Measurements from ENCODE around the gene KLK5.

The KLK5 gene

DNA sequence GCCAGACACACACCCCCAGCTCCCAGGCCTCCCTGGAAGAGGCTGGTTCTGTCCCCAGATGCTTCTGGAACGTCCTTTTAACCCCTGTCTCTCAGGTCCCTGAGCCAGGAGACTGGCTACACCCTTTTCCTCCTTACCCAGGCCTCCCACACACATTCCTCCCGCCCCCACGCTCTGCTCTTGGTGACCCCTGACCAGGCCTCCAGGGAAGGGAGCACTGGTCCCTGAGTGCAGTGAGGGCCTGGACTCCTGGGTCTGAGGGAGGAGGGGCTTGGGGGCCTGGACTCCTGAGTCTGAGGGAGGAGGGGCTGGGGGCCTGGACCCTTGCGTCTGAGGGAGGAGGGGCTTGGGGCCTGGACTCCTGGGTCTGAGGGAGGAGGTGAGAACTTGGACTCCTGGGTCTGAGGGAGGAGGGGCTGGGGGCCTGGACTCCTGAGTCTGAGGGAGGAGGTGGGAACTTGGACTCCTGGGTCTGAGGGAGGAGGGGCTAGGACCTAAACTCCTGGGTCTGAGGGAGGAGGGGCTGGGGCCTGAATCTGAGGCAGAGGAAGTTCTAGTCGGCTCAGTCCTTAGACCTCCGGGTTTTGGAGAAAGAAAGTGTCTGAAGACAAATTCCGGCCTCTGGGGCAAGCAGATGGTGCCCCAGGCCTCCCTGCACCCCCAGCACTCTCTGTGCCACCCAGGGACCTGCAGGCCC lies 16.0 kb upstream of the KLK5 start:
- no peak for DNase-seq (ENCODE audit: low read depth)

DNA sequence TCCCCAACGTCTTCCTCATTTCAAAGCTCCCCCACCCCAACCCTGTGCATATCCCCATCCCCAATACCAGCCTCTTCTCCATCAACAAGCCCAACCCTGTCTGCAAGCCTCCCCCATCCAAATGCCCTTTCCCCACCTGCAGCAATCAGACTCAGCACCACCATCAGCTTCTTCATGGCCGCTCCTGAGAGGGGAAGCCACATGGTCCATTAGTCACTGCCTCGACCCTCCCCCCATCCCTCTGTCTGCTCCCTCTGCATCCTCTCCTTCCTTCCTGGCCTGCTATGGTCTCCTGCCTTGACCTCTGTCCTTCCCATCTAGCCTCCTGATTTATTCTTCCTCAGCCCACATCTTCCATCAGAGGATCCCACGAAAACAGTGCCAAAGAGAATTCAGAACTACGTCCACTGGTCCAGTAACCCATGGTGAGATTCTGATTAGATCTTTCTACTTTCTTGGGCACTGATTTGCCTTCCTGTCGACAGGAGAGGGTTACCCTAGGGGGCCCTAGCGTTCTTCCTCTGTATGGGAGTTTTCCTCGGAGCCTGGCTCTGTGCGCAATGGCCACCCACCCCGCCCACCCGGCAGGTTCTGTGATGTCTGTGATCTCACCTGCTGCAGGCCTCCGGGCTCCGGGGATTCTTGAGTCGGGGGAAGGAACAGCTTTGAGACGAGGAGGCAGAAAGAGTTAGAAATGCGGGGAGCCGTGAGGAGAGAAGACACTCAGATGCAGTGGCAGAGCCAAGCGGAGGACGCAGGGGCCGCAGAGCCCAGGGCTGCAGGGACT lies 15.3 kb upstream of the KLK5 start:
- DNase-seq (ENCODE audit: low read depth), result no peak

DNA sequence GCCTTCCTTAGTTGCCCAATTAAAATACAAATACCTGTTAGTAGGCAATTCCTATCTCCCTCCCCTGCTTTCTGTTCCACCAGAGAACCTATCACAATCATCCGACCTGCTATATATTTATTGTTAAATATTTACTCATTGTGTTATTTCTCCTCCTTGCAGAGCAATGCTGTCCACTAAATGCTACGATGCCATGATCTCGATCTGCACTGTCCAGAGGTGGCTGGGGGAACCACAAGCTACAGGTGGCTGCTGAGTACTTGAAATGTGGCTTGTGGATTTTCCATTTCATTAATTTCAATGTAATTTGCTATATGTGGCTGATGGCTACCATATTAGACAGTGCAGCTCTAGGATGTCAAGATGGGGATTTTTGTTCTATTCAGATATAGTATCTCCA lies 11.4 kb upstream of the KLK5 start:
- DNase-seq (ENCODE audit: low read depth), result no peak

DNA sequence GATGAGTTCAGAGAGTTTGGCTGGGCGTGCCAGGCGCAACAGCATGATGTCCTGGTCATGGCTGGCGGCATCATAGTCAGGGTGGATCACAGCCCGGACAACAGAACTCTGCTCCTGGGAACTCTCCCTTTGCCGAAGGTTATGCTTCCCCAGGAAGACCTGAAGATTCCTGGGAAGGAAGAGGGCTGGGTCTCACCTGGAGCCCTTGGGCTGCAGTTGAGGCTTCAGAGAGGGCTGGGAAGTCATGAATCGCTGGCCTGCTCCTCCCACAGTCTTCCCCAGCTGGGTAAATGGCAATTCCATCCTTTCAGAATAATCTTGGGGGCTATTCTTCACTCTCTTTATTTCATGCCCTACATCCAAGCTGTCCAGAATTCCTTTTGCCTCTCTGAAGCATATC lies 10.5 kb upstream of the KLK5 start:
- DNase-seq (ENCODE audit: low read depth), result no peak

DNA sequence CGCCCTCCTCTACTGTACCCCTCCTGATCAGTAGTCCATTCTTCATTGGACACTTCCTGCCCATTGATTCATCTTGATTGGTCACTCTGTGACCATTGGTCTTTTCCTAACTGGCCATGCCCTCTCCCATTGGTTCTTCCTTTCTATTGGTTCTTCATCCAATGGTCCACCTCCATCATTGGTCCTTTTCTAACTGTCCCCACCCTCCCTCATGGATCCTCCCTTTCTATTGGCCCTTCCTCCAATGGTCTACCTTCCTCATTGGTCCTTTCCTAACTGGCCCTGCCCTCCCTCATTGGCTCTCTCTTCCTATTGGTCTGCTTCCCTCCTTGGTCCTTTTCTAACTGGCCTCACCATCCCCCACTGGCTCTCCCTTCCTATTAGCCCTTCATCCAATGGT lies 9.4 kb upstream of the KLK5 start:
- no peak for DNase-seq (ENCODE audit: low read depth)

DNA sequence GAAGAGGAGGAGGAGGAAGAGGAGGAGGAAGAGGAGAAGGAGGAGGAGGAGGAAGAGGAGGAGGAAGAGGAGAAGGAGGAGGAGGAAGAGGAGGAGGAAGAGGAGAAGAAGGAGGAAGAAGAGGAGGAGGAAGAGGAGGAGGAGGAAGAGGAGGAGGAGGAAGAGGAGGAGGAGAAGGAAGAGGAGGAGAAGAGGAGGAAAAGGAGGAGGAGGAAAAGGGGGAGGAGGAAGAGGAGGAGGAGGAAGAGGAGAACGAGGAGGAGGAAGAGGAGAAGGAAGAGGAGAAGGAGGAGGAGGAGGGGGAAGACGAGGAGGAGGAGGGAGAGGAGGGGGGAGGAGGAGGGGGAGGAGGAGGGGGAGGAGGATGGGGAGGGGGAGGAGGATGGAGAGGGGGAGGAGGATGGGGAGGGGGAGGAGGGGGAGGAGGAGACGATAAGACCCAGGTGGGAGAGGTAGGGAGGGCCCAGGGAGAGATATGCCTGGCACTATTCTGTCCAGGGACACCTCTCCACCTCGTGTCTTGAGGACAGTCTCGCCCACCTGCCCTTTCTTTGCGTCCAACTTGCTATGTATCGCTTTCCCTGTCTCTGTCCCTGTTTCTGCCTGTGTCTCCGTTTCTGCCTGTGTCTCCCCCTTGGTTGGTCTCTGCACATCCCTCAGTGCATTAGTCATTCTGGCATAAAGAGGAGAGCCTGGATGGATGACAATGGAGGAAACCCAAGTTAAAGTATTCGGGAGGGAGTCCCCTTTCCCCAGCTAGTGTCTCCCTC lies 7.1 kb upstream of the KLK5 start:
- DNase-seq (ENCODE audit: low read depth), result no peak

DNA sequence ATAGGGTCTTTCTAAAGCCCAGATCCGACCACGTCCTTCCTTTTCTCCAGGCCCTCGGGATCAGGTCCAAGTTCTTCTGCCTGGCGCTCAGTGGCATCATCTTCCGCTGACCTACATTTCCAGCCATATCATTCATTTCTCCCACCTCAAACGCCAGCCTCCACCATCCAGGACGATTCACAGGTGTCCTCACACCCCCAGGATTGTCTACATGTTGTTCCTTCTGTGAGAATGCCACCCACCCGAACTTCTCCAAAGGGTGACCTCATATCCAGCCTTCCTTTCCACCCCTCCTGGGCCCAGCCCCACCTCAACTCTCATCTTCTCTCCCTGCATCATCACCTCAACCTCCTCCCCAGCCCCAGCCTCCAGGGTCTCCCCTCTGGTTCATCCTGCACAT lies 4.7 kb upstream of the KLK5 start:
- DNase-seq (ENCODE audit: low read depth), result no peak

DNA sequence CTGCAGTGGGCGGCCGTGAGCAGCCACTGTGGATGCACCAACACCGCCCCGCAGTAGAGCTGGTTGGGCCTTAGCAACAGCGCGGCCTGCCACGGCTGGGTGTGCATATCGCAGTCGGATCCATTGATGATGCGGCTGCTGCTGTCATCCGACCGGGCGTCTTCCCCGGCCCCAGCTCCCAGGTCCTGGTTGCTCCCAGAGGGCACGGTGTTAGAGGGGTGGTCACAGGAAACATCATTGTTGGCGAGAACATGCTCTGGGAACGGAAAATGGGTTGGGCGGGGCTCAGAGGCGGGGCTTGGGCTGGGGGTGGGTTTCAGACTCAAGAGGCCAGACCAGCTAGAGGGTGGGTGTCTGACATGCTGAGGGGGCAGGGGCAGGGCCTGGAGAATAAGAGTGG lies 3.0 kb downstream of the KLK5 start:
- no peak for DNase-seq (ENCODE audit: low read depth)

DNA sequence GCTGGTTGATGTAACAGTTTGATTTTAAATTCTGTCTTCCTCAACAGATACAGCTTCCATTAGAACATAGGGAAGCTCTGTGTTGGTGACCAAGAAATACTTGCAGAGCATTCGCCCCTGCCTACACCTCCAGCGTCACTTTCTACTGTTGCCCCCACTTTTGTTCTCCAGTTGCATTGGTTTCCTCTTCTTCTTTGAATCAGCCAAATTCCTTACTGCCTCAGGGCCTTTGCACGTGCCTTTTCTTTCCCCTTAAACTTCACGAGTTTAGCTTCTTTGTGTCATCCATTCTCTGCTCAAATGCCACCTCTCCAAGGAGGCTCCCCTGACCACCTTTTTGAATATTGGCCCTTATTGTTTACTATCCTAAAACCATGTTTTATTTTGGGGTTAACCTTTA lies 5.7 kb downstream of the KLK5 start:
- DNase-seq (ENCODE audit: low read depth), result no peak

DNA sequence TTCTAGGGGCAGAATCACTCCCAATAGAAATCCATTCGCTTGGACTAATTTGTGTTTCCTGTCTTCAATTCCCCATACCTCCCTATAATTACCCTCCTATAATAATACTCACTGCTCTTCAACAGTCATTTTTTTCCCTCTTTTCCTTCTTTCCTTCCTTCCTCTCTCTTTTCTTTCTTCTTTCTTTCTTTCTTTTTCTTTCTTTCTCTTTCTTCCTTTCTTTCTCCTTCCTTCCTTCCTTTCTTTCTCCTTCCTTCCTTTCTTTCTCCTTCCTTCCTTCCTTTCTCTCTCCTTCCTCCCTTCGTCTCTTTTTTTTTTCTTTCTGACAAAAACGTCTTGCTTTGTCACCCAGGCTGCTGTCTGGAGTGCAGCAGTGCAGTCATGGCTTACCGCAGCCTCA lies 8.0 kb downstream of the KLK5 start:
- no peak for DNase-seq (ENCODE audit: low read depth)

DNA sequence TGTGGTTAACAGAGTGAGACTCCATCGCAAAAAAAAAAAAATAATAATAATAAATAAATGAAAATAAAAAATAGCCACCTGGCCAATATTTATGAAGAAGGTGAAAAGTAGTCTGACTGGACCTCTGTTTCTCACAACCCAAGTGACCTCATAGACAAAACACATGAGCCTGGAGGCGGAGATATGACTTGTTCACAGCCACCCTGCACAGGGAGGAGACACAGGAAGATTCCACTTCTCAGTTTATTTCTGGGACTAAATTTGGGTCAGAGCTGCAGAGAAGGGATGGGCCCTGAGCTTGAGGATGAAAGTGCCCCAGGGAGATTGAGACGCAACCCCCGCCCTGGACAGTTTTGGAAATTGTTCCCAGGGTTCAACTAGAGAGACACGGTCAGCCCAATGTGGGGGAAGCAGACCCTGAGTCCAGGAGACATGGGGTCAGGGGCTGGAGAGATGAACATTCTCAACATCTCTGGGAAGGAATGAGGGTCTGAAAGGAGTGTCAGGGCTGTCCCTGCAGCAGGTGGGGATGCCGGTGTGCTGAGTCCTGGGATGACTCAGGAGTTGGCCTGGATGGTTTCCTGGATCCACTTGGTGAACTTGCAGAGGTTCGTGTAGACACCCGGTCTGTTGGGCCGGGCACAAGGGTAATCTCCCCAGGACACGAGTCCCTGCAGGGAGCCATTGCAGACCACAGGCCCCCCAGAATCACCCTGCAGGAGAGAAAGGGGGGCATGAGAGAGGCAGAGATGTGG lies 9.6 kb downstream of the KLK5 start:
- no peak for DNase-seq (ENCODE audit: low read depth)

DNA sequence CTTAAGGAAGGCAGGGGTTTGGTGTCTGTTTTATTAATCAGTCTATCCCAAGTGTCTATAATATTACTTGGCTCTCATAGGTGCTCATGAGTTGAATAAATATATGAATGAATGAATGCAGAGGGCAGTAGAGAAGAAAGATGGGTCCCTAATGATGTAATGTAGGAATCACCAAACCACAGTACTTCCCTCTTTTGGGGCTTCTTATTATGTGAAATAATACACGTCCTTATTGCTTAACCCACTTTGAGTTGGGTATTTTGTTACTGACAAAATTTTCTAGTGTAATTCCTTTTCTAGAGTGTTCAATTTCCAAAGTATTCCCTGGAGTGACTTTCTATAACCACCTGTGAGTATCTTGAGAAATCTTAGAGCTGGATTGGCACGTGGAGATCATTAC lies 13.2 kb downstream of the KLK5 start:
- DNase-seq (ENCODE audit: low read depth), result no peak

DNA sequence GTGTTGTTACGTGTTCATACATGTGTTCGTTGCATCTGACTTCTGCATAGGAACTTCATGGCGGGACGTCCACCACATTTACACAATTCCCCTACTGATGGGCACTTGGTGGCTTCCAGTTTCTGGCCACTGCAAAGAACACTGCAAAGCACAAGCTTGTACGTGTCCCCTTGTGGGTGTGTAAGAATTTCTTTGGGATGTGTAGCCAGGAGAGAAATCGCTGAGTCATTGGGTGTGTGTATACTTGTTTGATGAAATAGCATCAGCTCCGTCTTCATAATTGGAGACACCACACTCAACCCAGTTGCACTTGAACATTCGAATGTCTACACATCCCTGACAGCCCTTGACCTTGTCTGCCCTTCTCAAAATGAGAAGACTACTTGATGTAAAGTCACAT lies 19.2 kb downstream of the KLK5 start:
- no peak for DNase-seq (ENCODE audit: low read depth)

DNA sequence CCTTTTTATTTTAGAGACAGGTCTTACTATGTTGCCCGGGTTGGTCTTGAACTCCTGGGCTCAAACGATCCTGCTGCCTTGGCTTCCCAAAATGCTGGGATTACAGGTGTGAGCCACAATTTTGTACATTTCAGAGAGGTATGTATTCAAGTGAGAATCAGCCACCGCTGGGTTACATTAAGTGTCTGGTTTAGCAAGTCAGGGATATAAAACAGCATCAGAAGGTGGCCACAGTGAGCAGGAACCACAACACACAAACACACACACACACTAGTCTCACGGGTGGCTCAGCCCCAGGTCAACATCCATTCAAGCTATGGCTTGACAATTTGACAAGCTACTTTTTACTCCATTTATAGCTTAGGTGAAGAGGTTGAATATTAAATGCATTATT lies 20.2 kb downstream of the KLK5 start:
- DNase-seq (ENCODE audit: low read depth), result no peak

DNA sequence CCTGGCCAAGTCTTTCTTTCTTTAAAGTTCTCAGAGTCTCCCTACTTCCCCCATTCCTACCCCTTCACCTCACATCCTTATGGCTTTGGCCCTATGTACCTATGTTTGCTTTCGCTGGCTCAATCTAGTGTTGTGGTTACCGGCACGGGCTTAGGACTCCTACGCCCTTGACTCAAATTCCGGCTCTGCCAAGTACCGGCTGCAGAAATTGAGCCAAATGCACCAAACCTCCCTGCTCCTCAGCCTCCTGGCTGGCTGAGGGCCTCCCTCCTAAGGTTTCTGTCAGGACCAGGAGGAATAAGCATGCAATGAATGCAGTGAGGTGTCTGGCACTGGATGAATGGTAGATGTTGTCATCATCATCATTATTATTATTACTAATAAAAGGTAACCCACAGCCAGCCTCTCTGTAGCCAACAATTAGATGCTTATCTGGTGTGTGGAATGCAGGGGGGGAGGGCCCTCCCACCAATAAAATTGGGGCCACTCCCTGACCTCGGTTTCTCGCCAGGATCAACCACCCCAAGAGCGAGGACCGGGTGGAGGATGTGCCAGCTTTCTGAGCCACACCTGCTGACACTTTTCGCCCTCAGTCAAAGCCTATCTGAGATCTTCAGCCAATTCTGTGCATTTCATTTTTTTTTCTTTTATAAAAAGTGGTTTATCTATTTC lies 20.7 kb downstream of the KLK5 start:
- no peak for DNase-seq (ENCODE audit: low read depth)

DNA sequence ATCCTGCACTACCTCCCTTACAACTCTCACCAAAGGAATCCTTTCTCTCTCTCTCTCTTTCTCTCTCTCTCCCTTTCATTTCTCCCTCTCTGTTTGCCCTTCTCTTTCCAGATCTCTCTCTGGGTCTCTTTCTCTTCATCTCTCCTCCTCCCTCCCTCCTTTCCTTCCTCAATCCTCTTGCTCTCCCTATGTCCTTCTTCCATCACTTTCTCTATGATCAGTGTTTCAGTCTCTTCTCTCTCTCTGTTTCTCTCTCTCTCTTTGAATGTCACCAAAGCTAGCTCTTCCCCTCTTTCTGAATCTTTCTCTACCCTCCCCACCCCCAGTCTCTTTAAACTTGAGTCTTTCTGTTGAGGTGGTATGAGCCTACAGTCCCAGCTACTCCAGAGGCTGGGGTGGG lies 21.8 kb downstream of the KLK5 start:
- DNase-seq (ENCODE audit: low read depth), result no peak

DNA sequence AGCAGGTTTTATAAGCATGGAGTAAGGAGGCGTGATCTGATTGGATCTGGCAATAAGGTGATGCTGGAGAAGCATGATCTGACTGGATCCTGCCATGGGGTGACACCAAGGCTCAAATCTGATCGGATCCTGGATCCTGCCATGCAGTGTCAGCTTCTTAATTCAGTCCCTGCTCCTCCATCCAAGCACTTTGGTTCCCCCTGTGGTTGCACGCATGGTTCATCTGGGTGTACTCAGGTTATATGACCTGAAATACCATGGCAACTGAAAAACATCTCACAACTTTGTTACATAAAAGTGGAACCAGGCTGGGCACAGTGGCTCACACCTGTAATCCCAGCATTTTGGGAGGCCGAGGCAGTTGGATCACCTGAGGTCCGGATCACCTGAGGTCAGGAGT lies 24.0 kb downstream of the KLK5 start:
- DNase-seq (ENCODE audit: low read depth), result no peak

DNA sequence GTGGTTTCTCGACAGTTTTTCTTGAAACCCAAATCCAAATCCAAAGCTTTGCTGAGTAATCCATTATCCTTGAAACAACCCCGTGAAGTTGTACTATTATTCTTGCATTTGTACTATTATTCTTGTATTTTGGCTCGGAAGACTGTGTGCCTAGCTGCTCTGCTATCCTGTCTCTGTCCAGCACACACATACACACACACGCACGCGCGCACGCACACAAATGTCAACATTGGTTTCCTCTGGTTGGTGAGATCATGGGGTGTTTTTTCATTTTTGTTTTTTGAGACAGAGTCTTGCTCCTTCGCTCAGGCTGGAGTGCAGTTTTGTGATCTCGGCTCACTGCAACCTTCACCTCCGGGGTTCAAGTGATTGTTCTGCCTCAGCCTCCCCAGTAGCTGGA lies 26.7 kb downstream of the KLK5 start:
- DNase-seq (ENCODE audit: low read depth), result no peak

DNA sequence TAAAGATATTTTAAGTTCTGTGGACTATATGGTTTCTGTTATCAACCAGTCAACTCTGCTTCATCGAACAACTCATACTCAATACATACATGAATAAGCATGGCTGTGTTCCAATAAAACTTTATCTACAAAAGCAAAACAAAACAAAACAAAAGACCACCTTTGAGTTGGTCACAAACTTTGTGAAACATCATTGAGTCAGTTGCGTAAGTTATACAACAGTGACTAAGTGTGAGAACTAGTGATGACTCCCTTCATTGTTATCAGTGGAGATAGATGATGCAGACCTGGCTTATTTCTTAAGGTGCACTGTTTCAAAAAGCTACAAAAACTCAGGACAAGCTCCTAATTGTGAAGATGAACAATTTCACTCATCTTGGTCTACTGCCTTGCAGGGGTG lies 27.1 kb downstream of the KLK5 start:
- no peak for DNase-seq (ENCODE audit: low read depth)

DNA sequence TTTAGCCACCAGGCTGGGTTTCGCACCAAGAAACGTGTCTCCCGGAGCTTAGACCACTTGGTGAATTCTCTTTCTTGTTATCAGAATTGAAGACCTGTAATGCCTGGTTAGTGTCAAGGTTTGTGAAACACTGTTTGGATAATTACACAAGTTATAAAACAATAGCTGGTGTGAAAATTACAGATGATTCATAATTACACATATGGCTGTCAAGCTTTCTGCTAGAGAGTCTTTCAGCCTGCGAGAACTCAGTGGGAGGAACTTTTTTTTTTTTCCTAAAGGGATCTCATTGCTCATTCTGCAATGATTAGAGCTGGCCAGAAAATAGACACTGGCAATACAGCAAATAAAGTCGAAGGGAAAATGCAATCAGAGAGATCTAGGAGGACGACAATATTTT lies 28.3 kb downstream of the KLK5 start:
- no peak for DNase-seq (ENCODE audit: low read depth)

DNA sequence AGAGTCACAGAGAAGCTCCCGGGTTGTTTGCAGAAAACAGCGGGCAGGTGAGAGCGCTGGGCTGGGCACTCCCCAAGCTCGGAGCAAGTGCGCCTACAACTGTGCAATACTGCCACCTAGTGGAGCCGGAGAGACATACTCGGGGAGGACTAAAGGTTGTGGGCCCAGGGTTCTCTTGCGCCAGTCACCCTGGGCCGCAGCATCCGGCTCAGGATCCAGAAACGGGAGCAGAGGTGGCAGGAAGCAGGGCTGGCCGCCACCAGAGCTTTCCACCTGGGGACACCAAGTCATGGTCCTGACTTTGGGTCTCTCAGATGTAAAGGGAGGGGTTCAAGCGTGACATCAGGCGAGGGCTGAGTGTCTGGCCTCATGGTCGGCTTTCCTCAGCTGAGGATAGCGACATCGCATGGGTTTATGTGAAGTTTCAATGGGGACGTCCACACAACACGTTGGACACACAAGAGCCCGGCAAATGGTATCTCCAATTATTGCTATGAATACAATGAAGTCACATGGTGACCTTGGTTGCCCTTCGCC lies 30.5 kb downstream of the KLK5 start:
- peak; percentile 43 for DNase-seq (ENCODE audit: low read depth)
